ENCODE results near the gene CSNK1G3. TPM values are rescaled to one million over a fixed set of nuclear protein-coding genes. Genes with fewer than 3 reads are reported as not detected.
"Not testable (repeated sequence)": the region's sequence is repeated elsewhere in the genome, so short reads cannot be mapped to it uniquely, and the experiment has no call there.

Gene CSNK1G3
- total RNA-seq, 1 experiment from 2014 or later, result 51.1 TPM

DNA sequence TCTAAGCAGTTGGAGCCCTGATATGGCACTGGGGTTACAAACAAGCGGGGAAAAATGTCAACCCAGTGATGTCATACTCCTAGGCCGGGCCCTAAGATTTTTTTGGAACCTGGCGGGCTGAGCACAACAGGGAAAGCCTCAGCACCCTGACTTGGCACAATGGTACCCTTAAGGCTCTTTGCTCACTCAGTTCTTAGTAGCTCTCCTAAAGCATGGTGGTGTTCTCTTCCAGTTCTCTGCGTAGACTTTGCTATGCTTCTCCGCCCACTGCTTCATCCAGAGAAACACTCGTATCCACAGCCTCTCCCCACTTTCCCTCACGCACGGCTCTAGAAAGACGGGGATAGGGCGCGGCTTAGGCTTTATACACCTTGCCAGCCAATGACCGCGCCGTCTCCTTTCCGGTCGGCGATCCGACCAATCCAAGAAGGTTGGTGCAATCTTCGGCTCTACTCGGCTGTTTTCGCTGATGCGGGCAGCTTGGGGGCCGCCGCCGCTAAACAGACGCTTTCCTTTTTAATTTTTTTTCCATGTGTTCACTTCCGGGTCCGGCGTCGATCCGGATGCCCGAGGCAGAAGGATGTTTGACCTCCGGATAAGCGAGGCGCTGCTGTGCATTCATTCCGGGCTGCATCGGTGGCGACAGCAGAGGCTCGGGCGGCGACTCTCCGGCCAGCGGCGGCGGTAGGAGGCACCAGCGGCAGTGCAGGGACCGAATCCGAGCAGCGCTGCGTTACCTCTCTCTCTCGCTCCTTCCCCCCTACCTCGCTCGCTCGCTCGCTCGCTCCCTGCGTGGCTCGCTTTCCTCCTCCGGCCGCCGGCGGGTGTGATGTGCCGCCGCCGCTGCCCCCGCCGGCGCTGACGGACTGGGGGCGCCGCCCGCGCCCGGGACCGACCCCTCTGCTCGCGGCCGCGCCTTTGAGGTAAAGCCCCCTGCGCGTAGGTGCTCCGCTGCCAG lies at the start of gene CSNK1G3 (continued):
- TF ChIP-seq, protein P1, sequence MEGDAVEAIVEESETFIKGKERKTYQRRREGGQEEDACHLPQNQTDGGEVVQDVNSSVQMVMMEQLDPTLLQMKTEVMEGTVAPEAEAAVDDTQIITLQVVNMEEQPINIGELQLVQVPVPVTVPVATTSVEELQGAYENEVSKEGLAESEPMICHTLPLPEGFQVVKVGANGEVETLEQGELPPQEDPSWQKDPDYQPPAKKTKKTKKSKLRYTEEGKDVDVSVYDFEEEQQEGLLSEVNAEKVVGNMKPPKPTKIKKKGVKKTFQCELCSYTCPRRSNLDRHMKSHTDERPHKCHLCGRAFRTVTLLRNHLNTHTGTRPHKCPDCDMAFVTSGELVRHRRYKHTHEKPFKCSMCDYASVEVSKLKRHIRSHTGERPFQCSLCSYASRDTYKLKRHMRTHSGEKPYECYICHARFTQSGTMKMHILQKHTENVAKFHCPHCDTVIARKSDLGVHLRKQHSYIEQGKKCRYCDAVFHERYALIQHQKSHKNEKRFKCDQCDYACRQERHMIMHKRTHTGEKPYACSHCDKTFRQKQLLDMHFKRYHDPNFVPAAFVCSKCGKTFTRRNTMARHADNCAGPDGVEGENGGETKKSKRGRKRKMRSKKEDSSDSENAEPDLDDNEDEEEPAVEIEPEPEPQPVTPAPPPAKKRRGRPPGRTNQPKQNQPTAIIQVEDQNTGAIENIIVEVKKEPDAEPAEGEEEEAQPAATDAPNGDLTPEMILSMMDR (IDR thresholded peaks at IDR 0.05 in 2 of 3, conservative IDR thresholded peaks at IDR 0.05 in 1 of 3; ENCODE audit: borderline replicate concordance in 1 of 3, insufficient read depth in 1 of 3, low read depth in 2 of 3, low read length in 2 of 3), result no peak
- TF ChIP-seq POLR2AphosphoS5 (IDR thresholded peaks at IDR 0.05; ENCODE audit: low read depth, low read length), result peak; percentile 99
- peak; percentile 80 for TF ChIP-seq TCF7L2 (IDR thresholded peaks at IDR 0.05; ENCODE audit: borderline replicate concordance, extremely low read depth, insufficient read depth, insufficient read length)
- TF ChIP-seq JUND (IDR thresholded peaks at IDR 0.05), result no peak
- TF ChIP-seq POLR2A (IDR thresholded peaks at IDR 0.05; ENCODE audit: borderline replicate concordance, extremely low read depth, insufficient read depth, insufficient read length), result peak; percentile 98
- no peak for TF ChIP-seq EZH2phosphoT487 (IDR thresholded peaks at IDR 0.05; ENCODE audit: borderline replicate concordance)
- no peak for TF ChIP-seq FOSL1 (IDR thresholded peaks at IDR 0.05; ENCODE audit: low read depth)
- TF ChIP-seq ZFX (IDR thresholded peaks at IDR 0.05), result peak; percentile 21; the same call in 1 of the 2 replicates

DNA sequence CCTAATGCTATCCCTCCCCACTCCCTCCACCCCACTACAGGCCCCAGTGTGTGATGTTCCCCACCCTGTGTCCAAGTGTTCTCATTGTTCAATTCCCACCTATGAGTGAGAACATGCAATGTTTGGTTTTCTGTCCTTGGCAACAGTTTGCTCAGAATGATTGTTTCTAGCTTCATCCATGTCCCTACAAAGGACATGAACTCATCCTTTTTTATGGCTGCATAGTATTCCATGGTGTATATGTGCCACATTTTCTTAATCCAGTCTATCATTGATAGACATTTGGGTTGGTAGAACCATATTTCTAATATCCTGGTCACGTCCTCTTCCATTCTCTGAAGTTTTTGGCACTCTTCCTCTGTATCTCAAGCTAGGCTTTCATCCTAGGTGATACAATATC lies 45.1 kb upstream of the CSNK1G3 start:
- H2AFZ ChIP-seq (ENCODE audit: low read depth, low read length, poor library complexity, severe bottlenecking); H3K9me2 ChIP-seq (ENCODE audit: insufficient read depth); intact Hi-C loops (cut with micrococcal nuclease); RAD21 ChIA-PET (ENCODE audit: low non-redundant PET in 1 of 2, low total read pairs in 2 of 2, uncharacterized antibody in 2 of 2, unreplicated experiment in 2 of 2); H3K36me3 ChIP-seq (ENCODE audit: control insufficient read depth in 1 of 2, insufficient read depth in 2 of 2, low read length in 2 of 2); POLR2A ChIA-PET; ATAC-seq; DNase-seq (ENCODE audit: low read depth, low spot score); H3K9me3 ChIP-seq (ENCODE audit: control insufficient read depth in 1 of 2, insufficient read depth in 1 of 2, low read depth in 1 of 2, low read length in 2 of 2); CTCF ChIA-PET; H3K27ac ChIP-seq (ENCODE audit: low read depth, low read length); H4K20me1 ChIP-seq (ENCODE audit: insufficient read depth); H3K27me3 ChIP-seq (ENCODE audit: insufficient read depth, low read length); H3K4me2 ChIP-seq (ENCODE audit: low read length); BruUV-seq (replicated peaks); H3K4me3 ChIP-seq (replicated peaks in 1 of 2; ENCODE audit: low read depth in 1 of 2, low read length in 2 of 2); H3K79me2 ChIP-seq (ENCODE audit: insufficient read depth, low read length); H3K4me1 ChIP-seq (ENCODE audit: control insufficient read depth in 1 of 2, insufficient read depth in 2 of 2, low read length in 2 of 2); H3K9ac ChIP-seq (ENCODE audit: low read length): not testable (repeated sequence)

Measured in HCT116 (cell line).